HEK293 (cell line): ENCODE measurements around the gene CNPY1.

Source experiments
- CTCF ChIA-PET: fragments of 350-600 bp; formaldehyde crosslinking; extraction: SDS; loops from one replicate; lab custom pipeline; 2021; ENCODE audit warnings: antibody characterized with exemption; lab: Yijun Ruan, JAX
- POLR2A ChIA-PET: fragments of 300-600 bp; formaldehyde crosslinking; extraction: SDS; loops from one replicate; lab custom pipeline; 2020; ENCODE audit warnings: antibody characterized with exemption, inconsistent platforms; lab: Yijun Ruan, JAX
- H3K27ac ChIP-seq: fragments of 200-500 bp; sonication (Bioruptor generic); 2 replicates; pipeline ENCODE4 v1.5.1; 2014; ENCODE audit warnings: low read depth, low read length, control low read depth, inconsistent platforms; ENCODE audit errors: extremely low read depth
- H3K36me3 ChIP-seq, 2 experiments: fragments of 200-500 bp in 1 of 2; sonication (Bioruptor generic) in 1 of 2; 1 replicate in 1 of 2; 2 replicates in 1 of 2; pipeline ENCODE4 v1.5.1; 2014 to 2017; ENCODE audit warnings: inconsistent platforms in 2 of 2, low read length in 2 of 2; ENCODE audit not compliant: control insufficient read depth in 2 of 2, insufficient read depth in 1 of 2
- H3K4me1 ChIP-seq: fragments of 200-500 bp; sonication (Bioruptor generic); 2 replicates; pipeline ENCODE4 v1.5.1; 2014; ENCODE audit warnings: mild to moderate bottlenecking, low read length, inconsistent platforms; ENCODE audit not compliant: control insufficient read depth, insufficient read depth
- H3K4me3 ChIP-seq: 2 replicates; pipeline ENCODE4 v1.5.1; 2011; ENCODE audit warnings: low read depth, mild to moderate bottlenecking, control low read depth, low read length, moderate library complexity
- H3K9me3 ChIP-seq: fragments of 200-500 bp; sonication (Bioruptor generic); 2 replicates; pipeline ENCODE4 v1.5.1; 2014; ENCODE audit warnings: low read depth, low read length, inconsistent platforms; ENCODE audit not compliant: control insufficient read depth, insufficient read depth
- HOXD13 ChIP-seq: sonication (generic); formaldehyde crosslinking; IDR thresholded peaks from 2 replicates; pipeline ENCODE4 v1.8.0; 2022; ENCODE audit warnings: missing genetic modification reagents, borderline replicate concordance
- MEIS1 ChIP-seq: sonication (generic); formaldehyde crosslinking; IDR thresholded peaks from 2 replicates; pipeline ENCODE4 v1.8.1; 2022; ENCODE audit warnings: missing genetic modification reagents, mild to moderate bottlenecking, borderline replicate concordance
- RBAK ChIP-seq: fragments of 450-650 bp; formaldehyde crosslinking; IDR thresholded peaks from 2 replicates; pipeline ENCODE4 v1.5.1; 2016; ENCODE audit warnings: missing biosample characterization, missing genetic modification characterization
- ZNF155 ChIP-seq: fragments of 450-650 bp; formaldehyde crosslinking; IDR thresholded peaks from 2 replicates; pipeline ENCODE4 v1.5.1; 2016; ENCODE audit warnings: missing biosample characterization, missing genetic modification characterization
- ZNF2 ChIP-seq: fragments of 450-650 bp; formaldehyde crosslinking; IDR thresholded peaks from 2 replicates; pipeline ENCODE4 v1.5.1; 2016; ENCODE audit warnings: missing biosample characterization, missing genetic modification characterization
- ZNF24 ChIP-seq: fragments of 450-650 bp; formaldehyde crosslinking; IDR thresholded peaks from 2 replicates; pipeline ENCODE4 v1.5.1; 2016; ENCODE audit warnings: missing biosample characterization, missing genetic modification characterization
- ZNF76 ChIP-seq: fragments of 450-650 bp; formaldehyde crosslinking; IDR thresholded peaks from 2 replicates; pipeline ENCODE4; 2016; ENCODE audit warnings: low read depth, missing biosample characterization, missing genetic modification characterization, borderline replicate concordance
- ZSCAN30 ChIP-seq: fragments of 450-650 bp; IDR thresholded peaks from 2 replicates; pipeline ENCODE4 v1.5.1; 2018; ENCODE audit warnings: missing biosample characterization, mild to moderate bottlenecking, missing genetic modification characterization, moderate library complexity
- TF ChIP-seq, protein P1 (sequence below): fragments of 450-650 bp; formaldehyde crosslinking; IDR thresholded peaks from 2 replicates; pipeline ENCODE4 v1.5.1; 2016; ENCODE audit warnings: missing biosample characterization, missing genetic modification characterization
- TF ChIP-seq, protein P2 (sequence below): fragments of 450-650 bp; formaldehyde crosslinking; IDR thresholded peaks from 2 replicates; pipeline ENCODE4 v1.5.1; 2016; ENCODE audit warnings: missing biosample characterization, missing genetic modification characterization
- TF ChIP-seq, protein P3 (sequence below): IDR thresholded peaks from 2 replicates; pipeline ENCODE4 v1.6.1; 2011; ENCODE audit warnings: mild to moderate bottlenecking, low read depth, low read length, borderline replicate concordance
- TF ChIP-seq, protein P4 (sequence below): fragments of 450-650 bp; formaldehyde crosslinking; IDR thresholded peaks from 2 replicates; pipeline ENCODE4 v1.5.0; 2017; ENCODE audit warnings: missing biosample characterization, missing genetic modification characterization, borderline replicate concordance
- TF ChIP-seq, protein P5 (sequence below): fragments of 450-650 bp; formaldehyde crosslinking; IDR thresholded peaks from 2 replicates; pipeline ENCODE4; 2016; ENCODE audit warnings: missing biosample characterization, missing genetic modification characterization
- TF ChIP-seq, protein P6 (sequence below): fragments of 450-650 bp; formaldehyde crosslinking; IDR thresholded peaks from 2 replicates; pipeline ENCODE4 v1.5.1; 2016; ENCODE audit warnings: missing biosample characterization, missing genetic modification characterization

Gene CNPY1

DNA sequence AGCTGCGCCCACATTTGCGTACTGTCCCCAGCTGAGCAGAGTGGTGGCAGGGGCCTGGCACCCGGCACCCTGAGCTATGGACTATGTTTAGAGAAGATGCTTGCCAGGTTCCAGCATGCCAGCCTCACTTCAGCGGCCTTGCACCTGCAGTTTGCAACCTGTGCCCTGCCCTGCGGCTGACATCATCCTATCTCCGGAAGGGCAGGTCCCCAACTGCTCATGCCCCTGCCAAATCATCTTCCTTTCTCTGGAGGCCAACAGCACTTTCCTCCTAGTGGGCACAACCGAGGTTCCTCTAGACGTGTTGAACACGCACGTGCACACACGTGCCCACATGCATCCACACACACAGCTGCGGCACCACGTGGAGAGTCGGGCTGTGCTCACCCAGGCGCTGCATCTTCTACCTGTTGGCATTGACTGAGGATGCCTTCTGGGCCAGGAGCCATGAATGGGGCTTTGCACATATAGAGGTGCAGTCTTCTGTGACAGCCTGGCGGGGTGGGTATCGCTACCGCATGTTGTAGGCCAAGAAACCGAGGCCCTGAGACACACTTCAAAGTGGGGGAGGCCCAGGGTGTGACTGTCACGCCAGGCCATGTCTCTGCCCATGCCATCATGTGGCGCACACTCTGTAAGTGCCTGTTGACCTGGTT is 24.5 kb downstream of the CNPY1 start:
- H3K9me3 ChIP-seq, result no peaks in the 10 kb centered on the region
- no peak overlapping the region for H3K27ac ChIP-seq
- no peaks in the 10 kb centered on the region for H3K36me3 ChIP-seq
- CTCF ChIA-PET, result interaction anchor here (0.7 kb wide), 1 partner anchor 12 kb away, joined by 3 read pairs; no protein-coding TSS in a partner anchor
- TF ChIP-seq HOXD13 (CRISPR knock-in tag), result no peak
- TF ChIP-seq, protein P1, sequence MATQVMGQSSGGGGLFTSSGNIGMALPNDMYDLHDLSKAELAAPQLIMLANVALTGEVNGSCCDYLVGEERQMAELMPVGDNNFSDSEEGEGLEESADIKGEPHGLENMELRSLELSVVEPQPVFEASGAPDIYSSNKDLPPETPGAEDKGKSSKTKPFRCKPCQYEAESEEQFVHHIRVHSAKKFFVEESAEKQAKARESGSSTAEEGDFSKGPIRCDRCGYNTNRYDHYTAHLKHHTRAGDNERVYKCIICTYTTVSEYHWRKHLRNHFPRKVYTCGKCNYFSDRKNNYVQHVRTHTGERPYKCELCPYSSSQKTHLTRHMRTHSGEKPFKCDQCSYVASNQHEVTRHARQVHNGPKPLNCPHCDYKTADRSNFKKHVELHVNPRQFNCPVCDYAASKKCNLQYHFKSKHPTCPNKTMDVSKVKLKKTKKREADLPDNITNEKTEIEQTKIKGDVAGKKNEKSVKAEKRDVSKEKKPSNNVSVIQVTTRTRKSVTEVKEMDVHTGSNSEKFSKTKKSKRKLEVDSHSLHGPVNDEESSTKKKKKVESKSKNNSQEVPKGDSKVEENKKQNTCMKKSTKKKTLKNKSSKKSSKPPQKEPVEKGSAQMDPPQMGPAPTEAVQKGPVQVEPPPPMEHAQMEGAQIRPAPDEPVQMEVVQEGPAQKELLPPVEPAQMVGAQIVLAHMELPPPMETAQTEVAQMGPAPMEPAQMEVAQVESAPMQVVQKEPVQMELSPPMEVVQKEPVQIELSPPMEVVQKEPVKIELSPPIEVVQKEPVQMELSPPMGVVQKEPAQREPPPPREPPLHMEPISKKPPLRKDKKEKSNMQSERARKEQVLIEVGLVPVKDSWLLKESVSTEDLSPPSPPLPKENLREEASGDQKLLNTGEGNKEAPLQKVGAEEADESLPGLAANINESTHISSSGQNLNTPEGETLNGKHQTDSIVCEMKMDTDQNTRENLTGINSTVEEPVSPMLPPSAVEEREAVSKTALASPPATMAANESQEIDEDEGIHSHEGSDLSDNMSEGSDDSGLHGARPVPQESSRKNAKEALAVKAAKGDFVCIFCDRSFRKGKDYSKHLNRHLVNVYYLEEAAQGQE (tag by site-specific recombination), result no peak
- TF ChIP-seq, all 188 proteins: peak for 0
- no peaks in the 10 kb centered on the region for H3K4me1 ChIP-seq
- POLR2A ChIA-PET, result no interaction called here
- H3K4me3 ChIP-seq, result no peak overlapping the region

DNA sequence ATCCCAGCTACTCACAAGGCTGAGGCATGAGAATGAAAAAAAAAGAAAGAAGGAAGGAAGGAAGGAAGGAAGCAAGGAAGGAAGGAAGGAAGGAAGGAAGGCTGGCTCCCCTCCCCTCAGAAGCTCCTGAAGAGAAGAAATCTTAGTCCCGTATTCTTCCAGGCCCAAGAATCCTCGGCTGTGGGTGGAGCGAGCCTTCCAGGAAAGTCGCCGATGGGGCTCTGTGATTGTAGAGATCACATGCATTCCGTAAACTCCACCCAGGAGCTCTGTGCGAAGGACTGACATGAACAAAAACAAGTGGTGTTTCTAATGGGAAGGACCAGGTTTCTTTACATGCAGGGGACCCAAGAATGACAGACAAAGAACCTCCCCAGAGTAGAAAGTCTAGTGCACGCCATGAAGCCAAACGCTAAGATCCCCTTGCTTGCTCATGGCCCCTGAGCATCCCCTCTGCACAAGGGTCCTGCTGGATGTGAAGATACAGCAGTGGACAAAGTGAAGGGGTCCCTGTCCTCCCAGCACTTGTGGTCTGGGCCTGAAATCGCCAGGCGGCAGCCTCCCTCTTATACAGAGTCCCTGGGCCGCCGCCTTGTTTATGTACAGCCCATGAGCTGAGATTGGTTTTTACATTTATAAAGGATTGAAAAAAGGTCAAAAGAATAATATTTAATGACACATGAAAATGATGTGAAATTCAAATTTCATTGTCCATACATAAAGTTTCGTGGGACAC is 25.2 kb downstream of the CNPY1 start:
- POLR2A ChIA-PET, result no interaction called here
- H3K4me3 ChIP-seq, result no peak overlapping the region
- no peak for TF ChIP-seq ZNF155 (tag by site-specific recombination)
- TF ChIP-seq, protein P2, sequence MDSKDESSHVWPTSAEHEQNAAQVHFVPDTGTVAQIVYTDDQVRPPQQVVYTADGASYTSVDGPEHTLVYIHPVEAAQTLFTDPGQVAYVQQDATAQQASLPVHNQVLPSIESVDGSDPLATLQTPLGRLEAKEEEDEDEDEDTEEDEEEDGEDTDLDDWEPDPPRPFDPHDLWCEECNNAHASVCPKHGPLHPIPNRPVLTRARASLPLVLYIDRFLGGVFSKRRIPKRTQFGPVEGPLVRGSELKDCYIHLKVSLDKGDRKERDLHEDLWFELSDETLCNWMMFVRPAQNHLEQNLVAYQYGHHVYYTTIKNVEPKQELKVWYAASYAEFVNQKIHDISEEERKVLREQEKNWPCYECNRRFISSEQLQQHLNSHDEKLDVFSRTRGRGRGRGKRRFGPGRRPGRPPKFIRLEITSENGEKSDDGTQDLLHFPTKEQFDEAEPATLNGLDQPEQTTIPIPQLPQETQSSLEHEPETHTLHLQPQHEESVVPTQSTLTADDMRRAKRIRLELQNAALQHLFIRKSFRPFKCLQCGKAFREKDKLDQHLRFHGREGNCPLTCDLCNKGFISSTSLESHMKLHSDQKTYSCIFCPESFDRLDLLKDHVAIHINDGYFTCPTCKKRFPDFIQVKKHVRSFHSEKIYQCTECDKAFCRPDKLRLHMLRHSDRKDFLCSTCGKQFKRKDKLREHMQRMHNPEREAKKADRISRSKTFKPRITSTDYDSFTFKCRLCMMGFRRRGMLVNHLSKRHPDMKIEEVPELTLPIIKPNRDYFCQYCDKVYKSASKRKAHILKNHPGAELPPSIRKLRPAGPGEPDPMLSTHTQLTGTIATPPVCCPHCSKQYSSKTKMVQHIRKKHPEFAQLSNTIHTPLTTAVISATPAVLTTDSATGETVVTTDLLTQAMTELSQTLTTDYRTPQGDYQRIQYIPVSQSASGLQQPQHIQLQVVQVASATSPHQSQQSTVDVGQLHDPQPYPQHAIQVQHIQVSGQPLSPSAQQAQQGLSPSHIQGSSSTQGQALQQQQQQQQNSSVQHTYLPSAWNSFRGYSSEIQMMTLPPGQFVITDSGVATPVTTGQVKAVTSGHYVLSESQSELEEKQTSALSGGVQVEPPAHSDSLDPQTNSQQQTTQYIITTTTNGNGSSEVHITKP (tag by site-specific recombination), result 0 out of 2 replicates have a peak, but pooled peaks have one; percentile 16
- H3K27ac ChIP-seq, result no peak overlapping the region
- H3K4me1 ChIP-seq, result no peaks in the 10 kb centered on the region
- no peaks in the 10 kb centered on the region for H3K9me3 ChIP-seq
- CTCF ChIA-PET, result interaction anchor here (1.4 kb wide), 1 partner anchor 142 kb away, joined by 3 read pairs; no protein-coding TSS in a partner anchor
- no peaks in the 10 kb centered on the region for H3K36me3 ChIP-seq

DNA sequence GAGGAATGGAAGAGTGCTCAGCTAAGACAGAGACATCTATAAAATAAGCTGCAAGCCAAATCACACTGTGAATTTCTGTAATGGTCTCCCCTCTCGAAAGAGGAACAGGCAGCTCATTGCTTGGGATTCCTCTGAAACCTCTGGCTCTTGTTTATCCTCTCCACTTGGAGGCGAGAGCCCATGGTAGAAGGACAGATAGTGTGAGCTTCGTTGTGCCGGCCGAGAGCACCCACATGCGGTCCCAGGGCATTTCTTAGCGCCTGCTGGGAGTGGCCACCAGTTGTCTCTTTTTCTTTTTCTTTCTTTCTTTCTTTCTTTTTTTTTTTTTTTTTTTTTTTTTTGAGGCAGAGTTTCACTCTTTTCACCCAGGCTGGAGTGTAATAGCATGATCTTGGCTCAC is 26.2 kb downstream of the CNPY1 start:
- no peak overlapping the region for H3K27ac ChIP-seq
- ChIA-PET POLR2A (interaction anchor here (0.7 kb wide), 1 partner anchor 91 kb away, joined by 5 read pairs; no protein-coding TSS in a partner anchor), CTCF (interaction anchor here (1.4 kb wide), 1 partner anchor 141 kb away, joined by 3 read pairs; no protein-coding TSS in a partner anchor)
- H3K36me3 ChIP-seq, result no peaks in the 10 kb centered on the region
- no peaks in the 10 kb centered on the region for H3K9me3 ChIP-seq
- no peak overlapping the region for H3K4me3 ChIP-seq
- H3K4me1 ChIP-seq, result no peaks in the 10 kb centered on the region
- TF ChIP-seq ZNF2 (tag by site-specific recombination), result no peak
- TF ChIP-seq, protein P3, sequence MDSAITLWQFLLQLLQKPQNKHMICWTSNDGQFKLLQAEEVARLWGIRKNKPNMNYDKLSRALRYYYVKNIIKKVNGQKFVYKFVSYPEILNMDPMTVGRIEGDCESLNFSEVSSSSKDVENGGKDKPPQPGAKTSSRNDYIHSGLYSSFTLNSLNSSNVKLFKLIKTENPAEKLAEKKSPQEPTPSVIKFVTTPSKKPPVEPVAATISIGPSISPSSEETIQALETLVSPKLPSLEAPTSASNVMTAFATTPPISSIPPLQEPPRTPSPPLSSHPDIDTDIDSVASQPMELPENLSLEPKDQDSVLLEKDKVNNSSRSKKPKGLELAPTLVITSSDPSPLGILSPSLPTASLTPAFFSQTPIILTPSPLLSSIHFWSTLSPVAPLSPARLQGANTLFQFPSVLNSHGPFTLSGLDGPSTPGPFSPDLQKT, result no peak
- TF ChIP-seq, protein P4, sequence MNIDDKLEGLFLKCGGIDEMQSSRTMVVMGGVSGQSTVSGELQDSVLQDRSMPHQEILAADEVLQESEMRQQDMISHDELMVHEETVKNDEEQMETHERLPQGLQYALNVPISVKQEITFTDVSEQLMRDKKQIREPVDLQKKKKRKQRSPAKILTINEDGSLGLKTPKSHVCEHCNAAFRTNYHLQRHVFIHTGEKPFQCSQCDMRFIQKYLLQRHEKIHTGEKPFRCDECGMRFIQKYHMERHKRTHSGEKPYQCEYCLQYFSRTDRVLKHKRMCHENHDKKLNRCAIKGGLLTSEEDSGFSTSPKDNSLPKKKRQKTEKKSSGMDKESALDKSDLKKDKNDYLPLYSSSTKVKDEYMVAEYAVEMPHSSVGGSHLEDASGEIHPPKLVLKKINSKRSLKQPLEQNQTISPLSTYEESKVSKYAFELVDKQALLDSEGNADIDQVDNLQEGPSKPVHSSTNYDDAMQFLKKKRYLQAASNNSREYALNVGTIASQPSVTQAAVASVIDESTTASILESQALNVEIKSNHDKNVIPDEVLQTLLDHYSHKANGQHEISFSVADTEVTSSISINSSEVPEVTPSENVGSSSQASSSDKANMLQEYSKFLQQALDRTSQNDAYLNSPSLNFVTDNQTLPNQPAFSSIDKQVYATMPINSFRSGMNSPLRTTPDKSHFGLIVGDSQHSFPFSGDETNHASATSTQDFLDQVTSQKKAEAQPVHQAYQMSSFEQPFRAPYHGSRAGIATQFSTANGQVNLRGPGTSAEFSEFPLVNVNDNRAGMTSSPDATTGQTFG (tag by site-specific recombination), result no peak
- TF ChIP-seq, protein P5, sequence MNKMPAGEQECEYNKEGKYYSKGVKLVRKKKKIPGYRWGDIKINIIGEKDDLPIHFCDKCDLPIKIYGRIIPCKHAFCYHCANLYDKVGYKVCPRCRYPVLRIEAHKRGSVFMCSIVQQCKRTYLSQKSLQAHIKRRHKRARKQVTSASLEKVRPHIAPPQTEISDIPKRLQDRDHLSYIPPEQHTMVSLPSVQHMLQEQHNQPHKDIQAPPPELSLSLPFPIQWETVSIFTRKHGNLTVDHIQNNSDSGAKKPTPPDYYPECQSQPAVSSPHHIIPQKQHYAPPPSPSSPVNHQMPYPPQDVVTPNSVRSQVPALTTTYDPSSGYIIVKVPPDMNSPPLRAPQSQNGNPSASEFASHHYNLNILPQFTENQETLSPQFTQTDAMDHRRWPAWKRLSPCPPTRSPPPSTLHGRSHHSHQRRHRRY (tag by site-specific recombination), result no peak
- TF ChIP-seq ZNF76 (tag by site-specific recombination), result no peak
- TF ChIP-seq ZSCAN30 (tag by site-specific recombination), result no peak
- TF ChIP-seq ZNF24 (tag by site-specific recombination), result no peak
- TF ChIP-seq MEIS1 (CRISPR knock-in tag), result no peak
- TF ChIP-seq, protein P6, sequence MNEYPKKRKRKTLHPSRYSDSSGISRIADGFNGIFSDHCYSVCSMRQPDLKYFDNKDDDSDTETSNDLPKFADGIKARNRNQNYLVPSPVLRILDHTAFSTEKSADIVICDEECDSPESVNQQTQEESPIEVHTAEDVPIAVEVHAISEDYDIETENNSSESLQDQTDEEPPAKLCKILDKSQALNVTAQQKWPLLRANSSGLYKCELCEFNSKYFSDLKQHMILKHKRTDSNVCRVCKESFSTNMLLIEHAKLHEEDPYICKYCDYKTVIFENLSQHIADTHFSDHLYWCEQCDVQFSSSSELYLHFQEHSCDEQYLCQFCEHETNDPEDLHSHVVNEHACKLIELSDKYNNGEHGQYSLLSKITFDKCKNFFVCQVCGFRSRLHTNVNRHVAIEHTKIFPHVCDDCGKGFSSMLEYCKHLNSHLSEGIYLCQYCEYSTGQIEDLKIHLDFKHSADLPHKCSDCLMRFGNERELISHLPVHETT (tag by site-specific recombination), result no peak
- no peak for TF ChIP-seq RBAK (tag by site-specific recombination)
